H54 (cell line): ENCODE results near the gene LRRIQ1.
"Not testable (repeated sequence)": the region's sequence is repeated elsewhere in the genome, so short reads cannot be mapped to it uniquely, and the experiment has no call there.

Source experiments
- DNase-seq: peaks from one replicate; pipeline ENCODE4 v3.0.0; 2011; ENCODE audit warnings: low spot score, mixed read lengths; ENCODE audit not compliant: insufficient read length
- FAIRE-seq: peaks from 3 replicates; lab custom pipeline; 2011; peaks lifted over from hg19 to GRCh38; lab: Jason Lieb, UNC
- POLR2A ChIP-seq: IDR thresholded peaks from 2 replicates; pipeline ENCODE4 v1.6.1; 2011; ENCODE audit warnings: low read depth, mild to moderate bottlenecking, low read length

LRRIQ1 gene

DNA sequence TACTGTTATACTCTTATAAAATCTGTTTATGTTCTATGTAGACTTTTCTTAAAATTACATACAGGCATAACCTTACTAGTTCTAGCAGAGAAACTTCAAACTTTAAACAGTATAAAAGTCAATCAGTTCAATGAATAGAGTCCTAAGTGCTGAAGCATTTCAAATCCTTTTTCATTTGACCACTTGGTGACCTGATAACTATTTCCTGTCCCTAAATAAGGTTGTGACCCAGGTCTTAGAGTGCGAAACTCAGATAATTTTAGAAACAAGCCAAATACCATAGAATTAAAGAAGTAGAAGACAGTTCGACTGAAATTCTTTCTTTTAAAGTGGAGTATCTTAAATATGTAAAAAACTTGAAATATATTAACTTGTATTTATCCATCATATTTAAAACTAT lies 147.7 kb downstream of the LRRIQ1 start:
- DNase-seq (no peak), FAIRE-seq (no peak)
- TF ChIP-seq POLR2A: no peak

DNA sequence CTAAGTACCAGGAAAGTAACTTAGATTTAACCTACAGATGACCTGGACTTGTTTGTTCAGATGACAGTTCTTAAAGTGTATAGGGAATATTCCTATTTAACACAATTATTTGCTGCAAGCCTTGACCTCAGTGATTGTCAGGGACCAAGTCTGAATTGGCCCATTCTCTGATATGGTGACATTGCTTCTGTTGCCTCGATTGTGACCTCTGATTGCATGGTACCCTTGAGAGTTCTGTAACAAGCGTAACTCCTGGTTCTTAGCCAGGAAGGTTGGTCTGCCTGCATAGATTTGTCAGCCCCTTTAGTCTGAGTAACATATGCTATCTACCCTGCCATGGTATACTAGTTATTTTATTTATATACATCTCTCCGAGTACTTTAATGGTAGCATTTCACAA lies 150.1 kb downstream of the LRRIQ1 start:
- TF ChIP-seq POLR2A: no peak
- DNase-seq: no peak
- no peak for FAIRE-seq

DNA sequence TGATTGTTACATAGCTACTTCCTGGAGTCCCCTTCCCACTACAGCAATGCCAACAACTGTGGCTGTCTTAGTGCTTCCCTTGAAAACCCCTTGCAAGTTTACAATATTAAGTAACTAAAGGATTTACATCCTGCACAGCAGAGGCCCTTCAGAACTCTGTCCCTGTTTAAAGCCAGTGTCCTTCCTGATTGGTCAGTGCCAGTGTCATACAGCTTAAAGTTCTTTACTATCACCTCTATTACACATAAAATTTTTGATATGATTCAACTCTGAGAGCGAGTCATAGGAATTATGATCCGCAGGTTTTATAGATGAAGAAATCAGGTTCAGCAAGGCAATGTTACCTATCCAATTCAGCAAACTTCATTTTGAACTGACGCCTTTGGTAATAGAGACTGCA lies 152.5 kb downstream of the LRRIQ1 start:
- FAIRE-seq: no peak
- no peak for DNase-seq
- no peak for TF ChIP-seq POLR2A

DNA sequence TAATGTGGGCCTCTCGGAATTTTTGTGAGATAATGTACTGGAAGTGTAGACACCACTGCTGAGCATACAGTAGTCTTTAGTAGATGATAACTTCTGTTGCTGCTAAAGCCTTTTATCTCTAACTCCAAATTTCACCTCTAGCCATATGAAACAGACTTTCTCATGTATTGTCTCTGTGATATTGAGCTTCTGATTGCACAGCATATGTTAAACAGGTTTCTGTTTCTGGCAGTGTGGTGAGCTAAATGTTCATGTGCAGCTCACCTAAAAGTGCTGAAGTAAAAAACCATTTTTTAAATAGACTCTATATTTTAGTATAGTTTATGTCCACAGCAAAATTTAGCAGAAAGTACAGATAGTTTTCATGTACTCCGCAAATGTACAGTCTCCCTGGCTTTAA lies 154.6 kb downstream of the LRRIQ1 start:
- FAIRE-seq: no peak
- TF ChIP-seq POLR2A: no peak
- DNase-seq: no peak

DNA sequence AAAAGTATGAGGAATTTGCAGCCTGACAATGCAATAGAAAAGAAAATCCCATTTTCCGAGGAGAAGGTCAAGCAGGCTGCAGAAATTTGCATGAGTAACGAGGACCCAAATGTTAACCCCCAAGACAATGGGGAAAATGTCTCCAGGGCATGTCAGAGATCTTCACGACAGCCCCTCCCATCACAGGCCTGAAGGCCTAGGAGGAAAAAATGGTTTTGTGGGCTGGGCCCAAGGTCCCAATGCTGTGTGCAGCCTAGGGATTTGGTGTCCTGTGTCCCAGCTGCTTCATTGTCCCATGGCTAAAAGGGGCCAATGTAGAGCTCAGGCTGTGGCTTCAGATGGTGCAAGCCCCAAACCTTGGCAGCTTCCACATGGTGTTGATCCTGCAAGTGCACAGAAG lies 167.7 kb downstream of the LRRIQ1 start:
- DNase-seq, FAIRE-seq: not testable (repeated sequence)

DNA sequence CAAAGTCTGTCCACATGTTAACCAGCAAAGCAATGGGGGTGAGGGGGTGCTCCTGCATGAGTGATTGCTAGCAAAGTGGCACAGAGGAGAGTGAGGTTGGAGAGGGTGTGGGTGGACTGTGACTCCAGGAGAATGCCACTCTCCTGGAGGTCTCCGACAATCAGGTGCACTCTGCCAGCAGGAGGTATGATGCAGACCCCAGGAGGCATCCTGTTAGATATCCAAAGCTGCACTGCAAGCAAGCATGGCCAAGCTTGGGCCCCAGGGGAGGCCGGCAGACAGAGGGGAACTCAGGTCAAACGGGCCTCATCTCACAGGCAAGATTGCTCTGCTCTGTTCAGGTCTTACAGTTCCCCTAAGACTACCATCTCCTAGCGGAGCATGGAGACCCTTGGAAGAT lies 170.4 kb downstream of the LRRIQ1 start:
- no peak for TF ChIP-seq POLR2A
- no peak for FAIRE-seq
- no peak for DNase-seq

DNA sequence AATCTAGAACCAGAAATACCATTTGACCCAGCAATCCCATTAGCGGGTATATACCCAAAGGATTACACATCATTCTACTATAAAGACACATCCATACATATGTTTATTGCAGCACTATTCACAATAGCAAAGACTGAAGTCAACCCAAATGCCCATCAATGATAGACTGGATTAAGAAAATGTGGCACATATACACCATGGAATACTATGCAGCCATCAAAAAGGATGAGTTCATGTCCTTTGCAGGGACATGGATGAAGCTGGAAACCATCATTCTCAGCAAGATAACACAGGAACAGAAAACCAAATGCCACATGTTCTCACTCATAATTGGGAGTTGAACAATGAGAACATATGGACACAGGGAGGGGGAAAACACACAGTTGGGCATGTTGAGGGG lies 188.2 kb downstream of the LRRIQ1 start:
- not testable (repeated sequence) for DNase-seq, FAIRE-seq

DNA sequence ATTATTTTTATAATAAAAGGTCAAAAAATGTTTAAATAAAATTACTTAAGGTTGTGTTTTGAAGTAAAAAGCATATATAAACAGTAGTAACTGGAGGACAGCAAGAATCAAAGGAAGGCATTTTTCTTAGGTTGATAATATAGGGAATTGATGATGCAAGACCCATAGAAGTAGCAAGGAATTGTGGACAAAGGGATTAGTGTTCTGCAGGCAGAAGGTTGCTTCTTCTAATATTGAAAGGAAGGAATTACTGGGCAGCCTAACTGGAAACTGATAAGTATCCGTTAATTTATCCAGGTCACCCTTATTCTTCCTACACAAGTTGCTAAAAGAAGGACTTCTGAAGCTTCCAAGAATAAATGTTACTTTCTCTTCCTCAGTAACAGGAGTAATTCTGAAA lies 189.3 kb downstream of the LRRIQ1 start:
- TF ChIP-seq POLR2A: no peak
- DNase-seq: no peak
- FAIRE-seq: no peak

DNA sequence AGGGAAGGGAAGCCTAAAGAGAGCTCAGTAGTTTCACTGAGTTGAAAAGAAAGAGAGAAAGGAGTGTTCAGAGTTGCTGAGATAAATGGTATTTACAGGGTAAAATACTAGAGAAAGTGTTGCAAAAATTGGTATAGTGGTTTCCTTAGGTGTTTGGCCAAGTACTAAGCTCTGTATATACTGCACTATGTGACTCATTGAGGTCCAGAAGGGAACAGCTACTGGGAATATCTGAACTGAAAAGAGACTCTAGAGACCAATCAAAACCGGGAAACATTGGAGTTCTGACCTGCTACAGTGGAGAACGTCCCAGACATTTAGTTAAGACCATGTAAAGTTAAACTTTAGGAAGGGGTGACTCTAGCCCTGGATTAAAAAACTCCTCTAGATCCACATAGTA lies 201.2 kb downstream of the LRRIQ1 start:
- DNase-seq: no peak
- FAIRE-seq: no peak
- no peak for TF ChIP-seq POLR2A

DNA sequence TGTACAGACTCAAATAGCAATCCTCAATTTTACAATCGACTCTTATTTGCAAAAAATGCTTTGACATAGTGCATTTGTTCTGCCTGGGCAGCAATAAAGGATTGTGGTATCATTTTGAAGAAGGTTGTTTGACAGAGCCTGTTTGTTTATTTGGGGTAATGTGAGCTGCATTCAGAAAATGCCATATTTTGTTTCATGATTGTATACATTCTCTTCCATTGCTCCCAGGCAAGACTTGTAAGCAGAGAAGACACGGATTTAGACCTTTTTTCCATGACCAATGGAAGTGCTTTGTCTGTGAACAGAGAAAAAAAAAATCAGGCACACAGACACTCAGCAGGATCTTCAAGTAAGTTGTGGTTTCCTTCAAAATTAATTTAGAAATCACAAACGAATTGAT lies 208.4 kb downstream of the LRRIQ1 start:
- no peak for FAIRE-seq
- no peak for TF ChIP-seq POLR2A
- no peak for DNase-seq

DNA sequence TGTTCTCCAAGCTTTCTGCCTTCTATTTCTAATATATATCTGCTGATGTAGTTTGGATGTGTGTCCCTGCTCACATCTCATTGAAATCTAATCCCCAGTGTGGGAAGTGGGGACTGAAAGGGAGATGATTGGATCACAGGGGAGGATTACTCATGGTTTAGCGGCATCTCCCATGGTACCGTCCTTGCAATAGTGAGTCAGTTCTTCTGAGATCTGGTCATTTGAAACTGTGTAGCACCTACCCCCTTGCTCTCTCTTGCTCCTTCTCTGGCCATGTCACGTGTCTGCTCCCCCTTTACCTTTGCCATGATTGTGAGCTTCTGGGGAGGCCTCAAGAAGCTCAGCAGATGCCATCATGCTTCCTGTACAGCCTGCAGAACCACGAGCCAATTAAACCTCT lies 217.7 kb downstream of the LRRIQ1 start:
- no peak for TF ChIP-seq POLR2A
- FAIRE-seq (no peak), DNase-seq (no peak)

DNA sequence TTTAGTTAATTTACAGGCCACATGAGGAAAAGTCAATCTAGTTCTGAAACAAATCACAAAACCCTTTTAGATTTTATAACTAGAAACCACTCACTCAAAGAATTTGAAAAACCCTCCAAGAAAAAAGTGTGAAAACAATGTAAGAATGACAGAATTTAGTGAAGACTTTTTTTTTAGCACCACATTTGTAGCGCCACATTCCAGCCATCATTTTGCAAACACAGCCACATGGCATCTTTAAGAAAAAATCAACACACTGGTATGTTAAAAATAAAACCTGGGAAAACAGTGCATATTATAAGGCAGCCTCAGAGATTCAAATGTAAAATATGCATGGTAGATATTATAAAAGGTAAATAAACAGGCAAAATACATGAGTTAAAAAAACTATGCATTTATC lies 221.5 kb downstream of the LRRIQ1 start:
- no peak for TF ChIP-seq POLR2A
- no peak for DNase-seq
- no peak for FAIRE-seq

DNA sequence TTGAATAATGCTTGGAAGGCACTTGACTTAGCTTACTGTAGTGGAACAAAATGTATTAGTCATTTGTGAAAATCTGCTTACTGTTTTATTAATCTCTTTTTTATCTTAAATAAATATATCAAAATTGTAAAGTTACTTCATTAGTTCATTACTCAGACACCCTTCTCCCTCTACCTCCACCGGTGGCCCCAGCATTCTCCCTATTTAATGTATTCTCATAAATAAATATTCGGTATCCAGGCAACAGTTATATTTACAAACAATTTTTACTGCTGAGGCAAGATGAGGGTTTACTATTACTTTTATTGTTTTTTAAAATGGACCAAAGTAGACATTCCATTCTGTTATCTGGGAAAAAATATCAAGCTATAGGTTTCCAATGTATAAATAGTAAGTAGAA lies 224.3 kb downstream of the LRRIQ1 start:
- no peak for TF ChIP-seq POLR2A
- DNase-seq: no peak
- FAIRE-seq: no peak

DNA sequence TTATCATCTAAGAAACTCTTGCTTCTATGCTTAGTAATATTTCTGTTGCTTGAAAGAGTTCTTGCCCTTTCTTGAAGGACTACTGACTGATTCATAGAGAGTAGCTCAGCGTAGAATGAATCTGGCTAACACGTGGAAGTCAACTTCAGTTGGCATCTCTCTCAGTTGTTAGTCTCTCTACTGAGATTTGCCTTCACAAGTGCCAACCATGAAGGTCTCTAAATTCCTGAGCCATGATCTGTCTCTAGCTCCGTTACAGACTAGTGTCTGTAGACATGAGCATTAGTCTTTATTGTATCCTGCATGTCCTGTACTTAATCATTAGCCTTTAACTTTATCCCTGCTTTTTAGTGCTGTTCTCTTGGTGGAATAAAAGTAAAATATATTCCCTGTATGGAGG lies 224.7 kb downstream of the LRRIQ1 start:
- DNase-seq (no peak), FAIRE-seq (no peak)
- no peak for TF ChIP-seq POLR2A

DNA sequence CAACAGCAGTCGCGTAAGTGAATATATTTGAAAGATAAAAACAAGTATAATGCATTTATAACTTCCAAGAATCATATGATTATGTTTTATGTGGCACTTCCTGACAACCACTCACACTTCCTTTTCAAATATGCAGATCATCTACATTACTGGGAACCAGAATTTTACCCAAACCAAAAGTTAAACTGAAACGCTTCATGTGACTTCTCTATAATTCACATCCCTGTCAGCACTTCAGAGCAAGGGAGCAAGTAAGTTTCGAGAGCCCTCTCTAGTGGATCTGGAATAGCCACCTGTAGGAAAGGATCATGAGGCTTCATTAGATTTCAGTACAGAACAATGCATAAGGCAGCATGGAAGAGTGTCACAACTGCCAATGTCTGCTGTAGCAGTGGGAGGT lies 230.2 kb downstream of the LRRIQ1 start:
- FAIRE-seq (no peak), DNase-seq (no peak)
- no peak for TF ChIP-seq POLR2A
